NK-92 (cell line): ENCODE data around the gene FLYWCH1.
"Not testable (repeated sequence)": the region's sequence is repeated elsewhere in the genome, so short reads cannot be mapped to it uniquely, and the experiment has no call there.

Experiments used
- DNase-seq: peaks from one replicate; lab custom pipeline; 2025; ENCODE audit not compliant: unreplicated experiment; lab: John Stamatoyannopoulos, UW

Gene FLYWCH1

GRCh38 chr16:2898831-2899563 is 12.7 kb upstream of the FLYWCH1 start:
- DNase-seq = no peak

GRCh38 chr16:2899564-2900072 is 12.1 kb upstream of the FLYWCH1 start:
- no peak for DNase-seq

DNA sequence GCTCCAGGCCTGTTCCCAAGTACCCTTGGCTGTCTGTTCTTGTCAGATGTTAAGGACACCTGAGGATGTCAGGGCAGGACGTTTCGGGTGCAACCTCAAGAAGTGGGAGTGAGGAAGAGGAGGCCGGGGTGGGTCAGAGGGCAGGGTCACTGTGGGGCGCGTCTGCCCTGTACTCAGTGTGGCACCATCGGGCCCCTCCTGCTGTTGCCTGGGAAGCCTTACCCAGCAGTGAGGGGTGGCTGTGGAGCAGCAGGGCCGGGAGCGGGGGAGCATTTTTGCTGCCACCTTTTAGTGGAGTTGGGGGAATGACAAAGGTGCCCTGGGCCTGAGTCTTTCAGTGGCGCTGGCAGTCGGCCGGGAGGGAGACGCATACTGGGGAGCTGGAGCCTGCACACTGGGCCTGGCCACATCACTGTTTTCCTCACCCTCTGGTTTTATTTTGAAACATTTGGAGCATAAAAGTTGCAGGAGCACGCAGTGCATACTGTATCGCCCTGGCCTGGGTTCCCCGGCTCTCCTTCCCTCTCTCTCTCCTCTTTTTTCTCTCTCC is 11.1 kb upstream of the FLYWCH1 start:
- no peak for DNase-seq

DNA sequence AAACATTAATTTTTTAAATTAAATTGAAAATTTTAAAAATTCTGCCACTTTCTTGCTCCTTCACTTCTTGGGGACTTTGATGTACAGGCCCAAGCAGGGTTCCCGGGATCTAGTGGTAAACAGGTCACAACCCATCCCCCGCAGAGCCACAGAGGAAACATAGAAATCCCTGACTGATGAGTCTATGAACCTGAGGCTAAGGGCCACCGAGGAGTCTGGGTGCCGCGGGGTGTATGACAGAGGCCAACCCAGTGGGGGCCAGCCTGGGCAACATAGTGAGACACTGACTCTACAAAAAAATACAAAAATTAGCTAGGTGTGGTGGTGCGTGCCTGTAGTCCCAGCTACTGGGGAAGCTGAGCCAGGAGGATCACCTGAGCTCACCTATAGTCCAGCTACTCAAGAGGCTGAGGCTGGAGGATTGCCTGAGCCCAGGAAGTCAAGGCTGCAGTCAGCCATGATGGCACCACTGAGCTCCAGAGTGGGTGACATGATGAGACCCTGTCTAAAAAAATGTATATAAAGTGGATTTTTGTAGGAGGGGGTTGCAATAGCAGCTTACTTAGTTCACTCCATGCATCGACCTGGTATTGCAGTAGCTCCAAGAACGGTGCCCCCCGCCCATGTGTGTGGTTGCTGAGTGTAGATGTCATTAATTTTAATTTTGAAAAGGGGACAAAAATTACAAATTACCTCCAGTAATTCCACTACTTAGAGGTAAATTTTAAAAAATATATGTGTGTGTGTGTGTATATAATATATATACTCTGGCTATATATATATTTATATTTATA is 9.2 kb upstream of the FLYWCH1 start:
- no peak for DNase-seq

DNA sequence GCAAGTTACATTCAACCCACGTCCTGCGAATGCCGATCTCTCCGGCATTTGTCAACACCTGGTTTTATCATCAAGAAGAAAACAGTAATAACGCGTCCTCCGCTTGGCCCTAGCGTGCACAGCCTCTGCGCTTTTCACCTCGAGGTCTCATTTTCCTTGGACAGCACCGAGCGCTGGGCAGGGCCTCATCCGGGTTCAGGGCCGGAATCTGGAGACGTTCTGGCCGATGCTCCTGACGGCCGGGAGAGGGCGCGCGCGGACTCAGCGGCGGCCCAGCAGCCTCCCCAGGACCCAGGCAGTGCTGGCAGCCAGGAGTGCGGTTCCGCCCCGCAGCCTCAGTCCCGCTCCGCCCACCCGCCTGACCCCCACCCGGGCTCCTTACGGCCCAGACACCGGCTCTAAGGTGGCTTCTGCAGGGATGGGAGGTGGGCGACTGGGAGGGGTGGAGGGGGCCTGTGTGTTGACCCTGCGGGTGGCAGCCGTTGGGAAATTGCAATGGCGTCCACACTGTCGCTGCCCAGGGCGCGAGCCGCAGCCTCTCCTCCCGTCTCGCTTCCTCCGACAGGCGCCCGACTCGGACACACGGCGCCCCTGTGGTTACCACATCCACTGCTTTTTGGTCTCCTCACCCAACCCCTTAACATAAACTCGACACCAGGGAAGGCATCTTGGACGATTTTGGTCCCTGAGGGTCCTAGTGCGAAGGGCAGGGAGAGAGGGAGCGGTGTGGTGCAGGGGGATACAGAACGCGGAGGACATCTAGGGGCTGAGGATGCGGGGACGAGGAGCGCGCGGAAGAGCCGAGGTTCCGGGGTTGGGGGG is 7.4 kb upstream of the FLYWCH1 start:
- DNase-seq = no peak

DNA sequence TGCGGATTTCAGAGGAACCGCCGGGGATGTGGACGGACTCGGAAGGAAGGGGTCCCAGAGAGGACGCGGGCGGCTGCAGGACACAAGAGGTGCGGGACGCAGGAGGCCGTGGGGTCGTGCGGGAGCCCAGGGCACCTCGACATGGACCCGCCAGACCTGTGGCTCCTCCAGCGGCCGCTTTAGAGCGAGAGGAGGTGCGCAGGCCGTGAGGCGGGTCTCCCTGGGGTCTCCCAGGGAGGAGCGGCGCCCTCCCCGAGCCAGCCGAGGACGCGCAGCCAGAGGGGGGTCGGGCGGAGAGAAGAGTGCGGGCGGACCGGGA is 6.8 kb upstream of the FLYWCH1 start:
- DNase-seq = no peak

DNA sequence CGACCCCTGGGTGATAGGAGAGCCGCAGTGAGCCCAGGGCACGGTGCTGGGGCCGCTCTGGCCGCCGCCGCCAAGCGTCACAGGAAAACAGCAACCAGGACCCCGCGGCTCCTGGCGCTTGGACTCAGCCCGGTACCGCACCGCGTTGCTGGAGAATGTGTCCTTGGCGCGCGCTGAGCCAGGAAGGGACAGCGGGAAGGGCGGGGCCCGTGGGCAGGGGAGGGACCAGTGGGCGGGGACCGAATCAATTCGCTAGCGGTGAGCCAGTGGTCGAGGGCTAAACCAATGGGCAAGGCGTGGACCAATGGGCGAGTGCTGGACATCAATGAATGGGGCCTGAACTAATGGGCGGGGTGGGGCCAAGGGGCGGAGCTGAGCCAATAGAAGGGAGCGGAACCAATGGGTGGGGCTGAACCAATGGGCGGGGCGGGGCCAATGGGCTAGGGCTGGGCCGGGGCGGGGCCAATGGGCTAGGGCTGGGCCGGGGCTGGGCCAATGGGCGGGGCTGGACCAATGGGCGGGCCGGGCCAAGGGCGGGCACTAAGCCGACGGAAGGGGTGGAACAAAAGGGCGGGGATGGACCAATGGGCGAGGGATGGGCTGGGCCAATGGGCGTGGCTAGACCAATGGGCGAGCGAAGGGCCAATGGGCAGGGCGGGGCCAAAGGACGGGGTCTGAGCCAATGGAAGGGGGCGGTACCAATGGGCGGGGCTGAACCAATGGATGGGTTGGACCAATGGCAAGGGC is 6.3 kb upstream of the FLYWCH1 start:
- DNase-seq = no peak

GRCh38 chr16:2905988-2906387 is 5.7 kb upstream of the FLYWCH1 start:
- DNase-seq = no peak

GRCh38 chr16:2907084-2907753 is 4.5 kb upstream of the FLYWCH1 start:
- not testable (repeated sequence) for DNase-seq

- no peak for DNase-seq
Observed at GRCh38 chr16:2910441-2910969, 1.2 kb upstream of the FLYWCH1 start.

- no peak for DNase-seq
Observed at GRCh38 chr16:2912330-2913199, 834 bp downstream of the FLYWCH1 start.

DNA sequence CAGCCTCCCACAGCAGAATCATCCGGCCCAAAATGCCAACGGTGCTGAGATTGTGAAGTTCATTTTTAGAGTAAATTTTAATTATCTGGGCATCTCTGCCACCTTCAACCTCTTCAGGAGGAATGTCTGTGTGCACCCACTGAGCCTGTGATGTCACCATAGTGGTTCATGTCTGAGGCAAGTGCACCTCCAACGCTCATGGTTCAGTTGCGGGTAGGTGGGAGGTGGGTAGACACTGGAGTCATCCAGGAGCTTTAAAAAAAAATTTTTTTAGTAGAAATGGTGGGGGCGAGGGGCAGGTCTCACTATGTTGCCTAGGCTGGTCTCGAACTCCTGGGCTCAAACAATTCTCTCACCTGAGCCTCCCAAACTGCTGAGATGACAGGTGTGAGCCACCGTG is 1.9 kb downstream of the FLYWCH1 start:
- no peak for DNase-seq

DNA sequence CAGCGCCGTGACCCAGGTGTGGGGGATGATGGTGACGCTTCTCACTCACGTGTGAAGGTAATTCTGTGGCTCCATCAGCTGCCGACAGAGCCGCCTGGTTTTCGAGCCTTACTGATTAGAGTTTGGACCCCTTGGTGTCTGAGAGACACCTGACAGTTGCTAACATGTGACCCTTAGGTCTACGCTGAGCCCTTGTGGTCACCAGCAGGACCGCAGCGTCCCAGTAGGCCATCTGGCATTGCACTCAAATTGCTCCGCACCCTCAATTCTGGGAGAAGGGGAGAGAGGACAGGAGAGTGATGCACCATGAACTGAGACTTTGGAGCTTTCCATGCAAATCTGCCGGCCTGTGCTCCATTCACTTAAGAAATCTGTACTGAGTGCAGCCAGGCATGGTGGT is 2.5 kb downstream of the FLYWCH1 start:
- DNase-seq = no peak

- DNase-seq = no peak
Observed at GRCh38 chr16:2915196-2915929, 3.6 kb downstream of the FLYWCH1 start.

GRCh38 chr16:2919511-2920255 is 8.0 kb downstream of the FLYWCH1 start:
- DNase-seq = no peak

DNA sequence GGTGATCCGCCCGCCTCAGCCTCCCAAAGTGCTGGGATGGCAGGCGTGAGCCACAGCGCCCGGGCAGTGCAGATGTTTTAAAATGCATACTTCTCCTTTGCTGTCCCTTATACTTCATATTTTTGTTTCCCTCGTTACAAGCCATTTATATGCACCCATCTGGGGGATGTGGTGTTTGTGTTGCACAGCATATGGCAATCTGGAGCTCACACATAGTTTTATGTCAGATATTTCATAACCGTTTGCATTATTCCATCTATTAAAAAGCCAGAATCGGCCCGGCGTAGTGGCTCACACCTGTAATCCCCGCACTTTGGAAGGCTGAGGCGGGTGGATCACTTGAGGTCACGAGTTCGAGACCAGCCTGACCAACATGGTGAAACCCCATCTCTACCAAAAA is 11.8 kb downstream of the FLYWCH1 start:
- DNase-seq = no peak
